DMS153 treated with DMSO at 0.1 percent for 48 hours (cell line): ENCODE results near the gene CAVIN3.
A peak's percentile ranks its signal among the peaks of the same experiment; 100 is the strongest.
"Not testable (repeated sequence)": the region's sequence is repeated elsewhere in the genome, so short reads cannot be mapped to it uniquely, and the experiment has no call there.

Source experiments
- DNase-seq: peaks from one replicate; lab custom pipeline; 2025; ENCODE audit not compliant: unreplicated experiment; lab: John Stamatoyannopoulos, UW

The CAVIN3 gene

GRCh38 chr11:6326303-6326702 is 6.0 kb upstream of the CAVIN3 start:
- DNase-seq, result no peak

GRCh38 chr11:6323291-6323905 is 3.1 kb upstream of the CAVIN3 start:
- no peak for DNase-seq

GRCh38 chr11:6321961-6322362 is 1.7 kb upstream of the CAVIN3 start:
- peak; percentile 49 for DNase-seq

- DNase-seq, result no peak
Measured at GRCh38 chr11:6321356-6321755, 1.1 kb upstream of the CAVIN3 start.

- no peak for DNase-seq
Measured at GRCh38 chr11:6319704-6320410, 444 bp downstream of the CAVIN3 start.

- no peak for DNase-seq
Measured at GRCh38 chr11:6319001-6319703, 1.1 kb downstream of the CAVIN3 start.

GRCh38 chr11:6318204-6318603 is 2.1 kb downstream of the CAVIN3 start:
- no peak for DNase-seq

GRCh38 chr11:6315811-6316425 is 4.4 kb downstream of the CAVIN3 start:
- DNase-seq, result no peak

GRCh38 chr11:6312106-6312505 is 8.2 kb downstream of the CAVIN3 start:
- no peak for DNase-seq

- DNase-seq, result no peak
Measured at GRCh38 chr11:6307876-6308275, 12.4 kb downstream of the CAVIN3 start.

GRCh38 chr11:6305297-6305696 is 15.0 kb downstream of the CAVIN3 start:
- DNase-seq, result no peak

- no peak for DNase-seq
Measured at GRCh38 chr11:6303661-6304060, 16.6 kb downstream of the CAVIN3 start.

- no peak for DNase-seq
Measured at GRCh38 chr11:6301096-6301495, 19.2 kb downstream of the CAVIN3 start.

- DNase-seq, result no peak
Measured at GRCh38 chr11:6300325-6300724, 20.0 kb downstream of the CAVIN3 start.

GRCh38 chr11:6298605-6299004 is 21.7 kb downstream of the CAVIN3 start:
- no peak for DNase-seq

GRCh38 chr11:6297831-6298230 is 22.5 kb downstream of the CAVIN3 start:
- peak; percentile 5 for DNase-seq

- no peak for DNase-seq
Measured at GRCh38 chr11:6285019-6285418, 35.3 kb downstream of the CAVIN3 start.

GRCh38 chr11:6284250-6284649 is 36.1 kb downstream of the CAVIN3 start:
- no peak for DNase-seq

GRCh38 chr11:6283453-6284023 is 36.8 kb downstream of the CAVIN3 start:
- no peak for DNase-seq

- DNase-seq, result not testable (repeated sequence)
Measured at GRCh38 chr11:6280809-6281208, 39.5 kb downstream of the CAVIN3 start.

GRCh38 chr11:6273188-6273587 is 47.1 kb downstream of the CAVIN3 start:
- DNase-seq, result no peak
